Sigmoid colon (tissue), 7 donors: ENCODE results near the gene RUNX2. TPM values are rescaled to one million over a fixed set of nuclear protein-coding genes. Genes with fewer than 3 reads are reported as not detected.

Experiments used
- DNase-seq: peaks from one replicate; pipeline ENCODE4 v3.0.0-alpha.2; 2019
- H3K27ac ChIP-seq, 4 donors: fragments of 200-600 bp; sonication (generic); one replicate each; pipeline ENCODE4 v1.5.1; 2016 to 2019; ENCODE audit warnings: mild to moderate bottlenecking in 1 of 4
- H3K27me3 ChIP-seq, 3 donors: fragments of 200-600 bp; sonication (generic); one replicate each; pipeline ENCODE4 v1.5.1; 2019; ENCODE audit warnings: mild to moderate bottlenecking in 1 of 3
- H3K36me3 ChIP-seq, 4 donors: fragments of 200-600 bp; sonication (generic); one replicate each; pipeline ENCODE4 v1.5.1; 2016 to 2019
- H3K4me1 ChIP-seq, 4 donors: fragments of 200-600 bp; sonication (generic); one replicate each; pipeline ENCODE4 v1.5.1; 2017 to 2019
- H3K4me3 ChIP-seq, 4 donors: fragments of 200-600 bp; sonication (generic); one replicate each; pipeline ENCODE4 v1.5.1; 2017 to 2019; ENCODE audit warnings: mild to moderate bottlenecking in 2 of 4, moderate library complexity in 1 of 4
- H3K9me3 ChIP-seq, 4 donors: fragments of 200-600 bp in 3 of 4; sonication (generic) in 3 of 4; one replicate each; pipeline versions ENCODE4 v1.5.1 to v1.6.1; 2013 to 2019
- CTCF ChIP-seq, 4 experiments: fragments of 450-650 bp in 3 of 4; fragments of 200-600 bp in 1 of 4; IDR thresholded peaks; one replicate each; pipeline ENCODE4 v1.5.1; 2016 to 2019; ENCODE audit warnings: antibody characterized with exemption in 4 of 4, mild to moderate bottlenecking in 3 of 4, moderate library complexity in 2 of 4
- EP300 ChIP-seq, 4 donors: sonication (generic); formaldehyde crosslinking; IDR thresholded peaks; one replicate each; pipeline ENCODE4 v1.6.1; 2017; ENCODE audit warnings: antibody characterized with exemption in 4 of 4
- POLR2A ChIP-seq, 2 donors: fragments of 450-650 bp; IDR thresholded peaks; one replicate each; pipeline ENCODE4 v1.6.1; 2016; ENCODE audit warnings: antibody characterized with exemption in 2 of 2, mild to moderate bottlenecking in 2 of 2, moderate library complexity in 2 of 2
- POLR2AphosphoS5 ChIP-seq, 4 donors: sonication (generic); formaldehyde crosslinking; IDR thresholded peaks; one replicate each; pipeline ENCODE4 v1.6.1; 2017; ENCODE audit warnings: antibody characterized with exemption in 4 of 4
- WGBS, 2 donors: extraction: QIAGEN DNeasy Blood & Tissue Kit; methylation state at CpG; one replicate each; pipeline ENCODE4 v1.1.7; 2013; 5-methylcytosine and 5-hydroxymethylcytosine counted together
- intact Hi-C: fragments of 100-400 bp; cut with DNase I; formaldehyde crosslinking; loops from one replicate; pipeline ENCODE4 v1.15.1; 2023
- polyA plus RNA-seq, 3 donors: library from polyadenylated mRNA; stranded (reverse); fragments of 200-250 nt; gene quantifications; one replicate each; pipeline ENCODE4 v1.2.3, GENCODE V29; 2013
- total RNA-seq, 4 donors: library from RNA; depleted of rRNA; stranded (reverse); fragments of >200 nt; gene quantifications; one replicate each; pipeline ENCODE4 v1.1.0, GENCODE V29; 2016
- donor health status: healthy with polysubstance abuse.
- donor health status: Bipolar disorder and iron deficiency.
- donor health status: healthy.

The RUNX2 gene
- total and polyA plus RNA-seq, 7 donors, result 0.92 to 4.7 (median 2.9) TPM

GRCh38 chr6:45398075-45398813 lies 70.1 kb downstream of the RUNX2 start:
- Histone ChIP-seq H3K9me3 (no peaks in the 10 kb centered on the region), H3K4me3 (no peak overlapping the region), H3K27ac (no peak overlapping the region), H3K4me1 (no peaks in the 10 kb centered on the region), H3K27me3 (no peaks in the 10 kb centered on the region), H3K36me3 (no peaks in the 10 kb centered on the region)
- intact Hi-C loops, result no loop called here
- no peak for DNase-seq
- WGBS, 2 donors, result 73 to 87% methylated on average over 2 of the region's 2 CpGs
- no peak for TF ChIP-seq POLR2A (IDR thresholded peaks at IDR 0.05)
- TF ChIP-seq CTCF (IDR thresholded peaks at IDR 0.05), result no peak
- no peak for TF ChIP-seq POLR2AphosphoS5 (IDR thresholded peaks at IDR 0.05)
- no peak for TF ChIP-seq EP300 (IDR thresholded peaks at IDR 0.05)

DNA sequence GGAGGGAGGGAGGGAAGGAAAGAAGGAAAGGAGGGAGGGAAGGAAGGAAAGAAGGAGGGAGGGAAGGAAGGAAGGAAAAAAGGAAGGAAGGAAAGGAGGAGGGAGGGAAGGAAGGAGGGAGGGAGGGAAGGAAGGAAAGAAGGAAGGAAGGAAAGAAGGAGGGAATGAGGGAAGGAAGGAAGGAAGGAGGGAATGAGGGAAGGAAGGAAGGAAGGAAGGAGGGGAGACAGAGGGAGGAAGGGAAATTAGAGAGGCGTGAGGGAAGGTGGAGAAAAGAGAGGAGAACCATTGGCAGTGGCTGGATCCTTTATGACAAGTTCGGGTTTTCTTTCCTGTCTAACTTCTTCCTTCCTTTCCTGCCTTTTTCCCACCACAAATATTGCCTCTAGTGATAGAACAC lies 71.9 kb downstream of the RUNX2 start:
- DNase-seq, result no peak
- 75 to 85% methylated on average over 2 of the region's 2 CpGs for WGBS, 2 donors
- H3K4me1 ChIP-seq, result no peaks in the 10 kb centered on the region
- no peak overlapping the region for H3K27ac ChIP-seq
- no peak overlapping the region for H3K4me3 ChIP-seq
- H3K36me3 ChIP-seq, result no peaks in the 10 kb centered on the region
- intact Hi-C loops, result no loop called here
- no peaks in the 10 kb centered on the region for H3K27me3 ChIP-seq
- H3K9me3 ChIP-seq, result no peaks in the 10 kb centered on the region
- TF ChIP-seq POLR2AphosphoS5 (IDR thresholded peaks at IDR 0.05) (no peak), EP300 (IDR thresholded peaks at IDR 0.05) (no peak), CTCF (IDR thresholded peaks at IDR 0.05) (no peak), POLR2A (IDR thresholded peaks at IDR 0.05) (no peak)

DNA sequence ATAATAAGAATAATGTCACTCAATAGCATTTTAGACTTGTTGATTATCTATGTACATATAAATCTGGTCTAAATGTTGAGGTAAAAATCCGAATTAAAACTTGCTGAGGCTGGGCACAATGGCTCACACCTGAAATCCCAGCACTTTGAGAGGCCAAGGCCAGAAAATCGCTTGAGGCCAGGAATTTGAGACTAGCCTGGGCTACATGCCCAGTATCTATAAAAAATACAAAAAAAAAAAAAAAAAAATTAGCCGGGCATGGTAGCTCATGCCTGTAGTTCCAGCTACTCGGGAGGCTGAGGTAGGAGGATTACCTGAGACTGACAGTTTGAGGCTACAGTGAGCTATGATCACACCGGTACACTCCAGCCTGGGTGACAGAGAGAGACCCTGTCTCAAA lies 83.8 kb downstream of the RUNX2 start:
- Histone ChIP-seq H3K27ac (no peak overlapping the region), H3K27me3 (peaks cover 0 to 4% (median 0%) of the 10 kb centered on the region in 3 donors), H3K4me1 (peaks cover 0 to 9% (median 0%) of the 10 kb centered on the region in 4 donors), H3K9me3 (no peaks in the 10 kb centered on the region), H3K36me3 (no peaks in the 10 kb centered on the region), H3K4me3 (no peak overlapping the region)
- intact Hi-C loops, result no loop called here
- WGBS, 2 donors, result 74 to 92% methylated on average over 5 of the region's 5 CpGs
- no peak for DNase-seq
- no peak for TF ChIP-seq POLR2AphosphoS5 (IDR thresholded peaks at IDR 0.05)
- TF ChIP-seq EP300 (IDR thresholded peaks at IDR 0.05), result no peak
- TF ChIP-seq CTCF (IDR thresholded peaks at IDR 0.05), result no peak
- TF ChIP-seq POLR2A (IDR thresholded peaks at IDR 0.05), result no peak

GRCh38 chr6:45415315-45415714 lies 87.2 kb downstream of the RUNX2 start:
- Histone ChIP-seq H3K4me3 (no peak overlapping the region), H3K9me3 (no peaks in the 10 kb centered on the region), H3K27ac (no peak overlapping the region), H3K4me1 (peaks cover 0 to 21% (median 12%) of the 10 kb centered on the region in 4 donors), H3K27me3 (peaks cover 8 to 25% (median 18%) of the 10 kb centered on the region in 3 donors), H3K36me3 (no peaks in the 10 kb centered on the region)
- no peak for DNase-seq
- no peak for TF ChIP-seq POLR2AphosphoS5 (IDR thresholded peaks at IDR 0.05)
- no peak for TF ChIP-seq POLR2A (IDR thresholded peaks at IDR 0.05)
- TF ChIP-seq CTCF (IDR thresholded peaks at IDR 0.05), result no peak
- no peak for TF ChIP-seq EP300 (IDR thresholded peaks at IDR 0.05)
- intact Hi-C loops, result loop anchor here (5.0 kb wide), 1 partner anchor 758 kb away; no protein-coding TSS in a partner anchor
- WGBS, 2 donors, result 23 to 51% methylated on average over 2 of the region's 2 CpGs
